ENCODE data around the gene CTU2.

DNA sequence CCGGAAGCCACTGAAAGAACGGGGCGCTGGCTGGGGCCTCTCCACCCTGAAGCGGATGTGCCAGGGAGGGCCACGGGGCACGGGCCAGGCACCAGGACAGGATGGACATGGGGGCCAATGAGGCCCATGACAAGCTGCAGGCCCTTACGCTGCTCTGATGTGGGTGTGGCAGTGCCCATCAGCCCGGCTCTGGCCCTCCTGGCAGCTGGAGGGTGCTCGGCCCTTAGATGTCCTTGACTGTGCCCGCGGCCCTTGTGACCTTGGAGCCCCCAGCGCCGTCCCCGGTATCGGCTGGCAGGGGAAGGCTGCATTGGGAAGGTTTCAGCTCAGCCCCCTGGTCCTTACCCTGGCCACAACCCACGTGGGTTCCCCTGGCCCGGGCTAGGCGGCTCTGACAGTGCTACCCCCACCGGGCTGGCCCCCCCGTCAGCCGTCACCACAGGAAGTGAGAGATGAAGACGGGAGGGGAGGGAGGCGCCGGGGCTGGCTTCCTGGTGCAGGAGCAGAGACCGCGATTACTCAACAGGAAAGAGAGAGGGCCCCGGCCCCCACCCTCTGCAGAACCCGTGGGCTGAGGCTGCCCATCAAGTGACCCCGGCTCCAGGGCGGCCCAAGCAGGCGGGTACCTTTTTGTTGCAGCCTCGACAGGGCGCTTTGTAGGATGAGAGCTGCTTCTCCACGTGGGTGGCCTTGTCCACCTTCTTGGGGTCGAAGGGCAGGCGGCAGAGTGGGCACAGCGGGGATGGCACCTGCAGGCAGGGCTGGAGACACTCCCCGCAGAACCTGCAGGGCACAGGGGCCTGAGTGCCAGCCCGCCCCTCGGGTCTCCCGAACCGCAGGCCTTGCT, 5.4 kb upstream of the CTU2 start:
- TF ChIP-seq, protein P1, sequence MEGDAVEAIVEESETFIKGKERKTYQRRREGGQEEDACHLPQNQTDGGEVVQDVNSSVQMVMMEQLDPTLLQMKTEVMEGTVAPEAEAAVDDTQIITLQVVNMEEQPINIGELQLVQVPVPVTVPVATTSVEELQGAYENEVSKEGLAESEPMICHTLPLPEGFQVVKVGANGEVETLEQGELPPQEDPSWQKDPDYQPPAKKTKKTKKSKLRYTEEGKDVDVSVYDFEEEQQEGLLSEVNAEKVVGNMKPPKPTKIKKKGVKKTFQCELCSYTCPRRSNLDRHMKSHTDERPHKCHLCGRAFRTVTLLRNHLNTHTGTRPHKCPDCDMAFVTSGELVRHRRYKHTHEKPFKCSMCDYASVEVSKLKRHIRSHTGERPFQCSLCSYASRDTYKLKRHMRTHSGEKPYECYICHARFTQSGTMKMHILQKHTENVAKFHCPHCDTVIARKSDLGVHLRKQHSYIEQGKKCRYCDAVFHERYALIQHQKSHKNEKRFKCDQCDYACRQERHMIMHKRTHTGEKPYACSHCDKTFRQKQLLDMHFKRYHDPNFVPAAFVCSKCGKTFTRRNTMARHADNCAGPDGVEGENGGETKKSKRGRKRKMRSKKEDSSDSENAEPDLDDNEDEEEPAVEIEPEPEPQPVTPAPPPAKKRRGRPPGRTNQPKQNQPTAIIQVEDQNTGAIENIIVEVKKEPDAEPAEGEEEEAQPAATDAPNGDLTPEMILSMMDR (IDR thresholded peaks at IDR 0.05; ENCODE audit: poor library complexity), result no peak
- TF ChIP-seq EZH2phosphoT487 (IDR thresholded peaks at IDR 0.05; ENCODE audit: low read depth, severe bottlenecking, unreplicated experiment), result no peak

All from hepatocyte (in vitro differentiated cells).